SK-N-SH (cell line): ENCODE data around the gene NKAPL.

Experiments
- CHD2 ChIP-seq: fragments of 150-350 bp; IDR thresholded peaks from 2 replicates; pipeline ENCODE4 v1.6.1; 2018; ENCODE audit warnings: low read length; ENCODE audit not compliant: partially characterized antibody
- CTCF ChIP-seq: fragments of 200-600 bp; sonication (generic); IDR thresholded peaks from 2 replicates; pipeline ENCODE4 v1.6.1; 2017; ENCODE audit warnings: antibody characterized with exemption, mild to moderate bottlenecking, moderate library complexity
- EP300 ChIP-seq, 2 experiments: IDR thresholded peaks; 2 replicates each; pipeline versions ENCODE4 v1.4.0 to v1.6.1; 2012; ENCODE audit warnings: borderline replicate concordance in 1 of 2, low read depth in 1 of 2, low read length in 1 of 2
- EZH2phosphoT487 ChIP-seq: fragments of 200-600 bp; sonication (generic); IDR thresholded peaks from 2 replicates; pipeline ENCODE4 v1.6.1; 2017; ENCODE audit warnings: low read depth, mixed run types, mild to moderate bottlenecking, antibody characterized with exemption, moderate library complexity, borderline replicate concordance
- GATA2 ChIP-seq: sonication (generic); formaldehyde crosslinking; IDR thresholded peaks from 2 replicates; pipeline ENCODE4 v1.5.0; 2020; ENCODE audit warnings: mild to moderate bottlenecking, missing genetic modification reagents
- IRF3 ChIP-seq: fragments of 150-350 bp; IDR thresholded peaks from 2 replicates; pipeline ENCODE4 v1.6.1; 2016; ENCODE audit warnings: mild to moderate bottlenecking, low read depth, low read length
- JUND ChIP-seq: IDR thresholded peaks from 2 replicates; pipeline ENCODE4 v1.4.0; 2012
- MAX ChIP-seq: IDR thresholded peaks from 2 replicates; pipeline ENCODE4 v1.4.0; 2012; ENCODE audit warnings: low read depth
- NFIC ChIP-seq: IDR thresholded peaks from 2 replicates; pipeline ENCODE4 v1.4.0; 2012; ENCODE audit warnings: borderline replicate concordance
- POLR2AphosphoS5 ChIP-seq: IDR thresholded peaks from 2 replicates; pipeline ENCODE4 v1.6.1; 2012; ENCODE audit warnings: low read depth, low read length
- RAD21 ChIP-seq: IDR thresholded peaks from 2 replicates; pipeline ENCODE4 v1.6.1; 2012; ENCODE audit warnings: mild to moderate bottlenecking, low read length
- RFX5 ChIP-seq: IDR thresholded peaks from 2 replicates; pipeline ENCODE4 v1.6.1; 2012; ENCODE audit warnings: mild to moderate bottlenecking, improper control_type of control experiment, low read length
- SMC3 ChIP-seq: IDR thresholded peaks from 2 replicates; pipeline ENCODE4 v1.6.1; 2012; ENCODE audit warnings: low read depth, low read length, improper control_type of control experiment
- USF1 ChIP-seq: IDR thresholded peaks from 2 replicates; pipeline ENCODE4 v1.4.0; 2012; ENCODE audit warnings: low read depth, borderline replicate concordance

GRCh38 chr6:28281288-28282064 is 22.4 kb downstream of the NKAPL start, which contains the start of gene PGBD1:
- no peak for TF ChIP-seq USF1
- TF ChIP-seq CTCF, result no peak
- TF ChIP-seq EZH2phosphoT487, result no peak
- peak; percentile 30; the same call in 1 of the 2 replicates for TF ChIP-seq MAX
- no peak for TF ChIP-seq JUND
- peak; percentile 79 for TF ChIP-seq POLR2AphosphoS5
- TF ChIP-seq RFX5, result no peak
- no peak for TF ChIP-seq EP300 (IDR thresholded peaks at IDR 0.05; ENCODE audit: borderline replicate concordance in 1 of 2, low read depth in 1 of 2, low read length in 1 of 2)
- TF ChIP-seq GATA2 (CRISPR knock-in tag), result no peak
- TF ChIP-seq NFIC, result no peak
- no peak for TF ChIP-seq SMC3
- TF ChIP-seq RAD21, result no peak; the same call in 1 of the 2 replicates
- TF ChIP-seq CHD2, result no peak
- TF ChIP-seq IRF3, result no peak
